H1 (cell line): ENCODE data around the gene TMEM151B. TPM values are rescaled to one million over a fixed set of nuclear protein-coding genes. Genes with fewer than 3 reads are reported as not detected.

ENCODE experiments used
- CTCF ChIA-PET: fragments of 300-600 bp; sonication (Branson Sonifier 250); formaldehyde crosslinking; loops from one replicate; lab custom pipeline; 2021; ENCODE audit not compliant: partially characterized antibody; lab: Charles Lee
- POLR2A ChIA-PET: fragments of 300-600 bp; sonication (Branson Sonifier 250); formaldehyde crosslinking; loops from one replicate; lab custom pipeline; 2021; ENCODE audit warnings: inconsistent platforms; ENCODE audit not compliant: partially characterized antibody; lab: Charles Lee
- DNase-seq, 2 experiments: peaks; one replicate each; pipeline versions ENCODE4 v3.0.0 to v3.0.0-alpha.2; 2010 to 2022; ENCODE audit warnings: low spot score in 2 of 2, low read depth in 1 of 2, mixed read lengths in 1 of 2
- FAIRE-seq: peaks from 2 replicates; lab custom pipeline; 2011; peaks lifted over from hg19 to GRCh38; lab: Jason Lieb, UNC
- H2AFZ ChIP-seq: 2 replicates; pipeline ENCODE4 v1.8.1; 2012; ENCODE audit warnings: low read length, inconsistent platforms
- H2AK5ac ChIP-seq: 2 replicates; pipeline ENCODE4 v1.6.1; 2013; ENCODE audit warnings: low read depth, low read length
- H2BK120ac ChIP-seq: replicated peaks from 2 replicates; pipeline ENCODE3; 2013; ENCODE audit warnings: low read depth, low read length, inconsistent platforms
- H2BK12ac ChIP-seq: 2 replicates; pipeline ENCODE4 v1.6.1; 2013; ENCODE audit warnings: low read depth, low read length
- H2BK15ac ChIP-seq: 2 replicates; pipeline ENCODE4 v1.6.1; 2013; ENCODE audit warnings: low read length
- H2BK20ac ChIP-seq: 2 replicates; pipeline ENCODE4 v1.6.1; 2013; ENCODE audit warnings: low read length
- H2BK5ac ChIP-seq: 2 replicates; pipeline ENCODE4 v1.6.1; 2013; ENCODE audit warnings: low read depth, low read length
- H3K14ac ChIP-seq: 2 replicates; pipeline ENCODE4 v1.6.1; 2013; ENCODE audit warnings: inconsistent platforms; ENCODE audit not compliant: insufficient read length
- H3K18ac ChIP-seq: 2 replicates; pipeline ENCODE4 v1.6.1; 2013; ENCODE audit warnings: low read length; ENCODE audit errors: extremely low read depth
- H3K23ac ChIP-seq: 2 replicates; pipeline ENCODE4 v1.6.1; 2013; ENCODE audit warnings: inconsistent platforms; ENCODE audit not compliant: insufficient read length
- H3K23me2 ChIP-seq: 2 replicates; pipeline ENCODE4 v1.6.1; 2013; ENCODE audit warnings: low read depth, low read length
- H3K27ac ChIP-seq: 2 replicates; pipeline ENCODE4 v1.6.1; 2011; ENCODE audit warnings: low read depth, low read length, inconsistent platforms
- H3K27me3 ChIP-seq, 4 experiments: replicated peaks in 1 of 4; 1 replicate in 1 of 4; 2 replicates in 3 of 4; pipeline versions ENCODE4 v1.6.1 to v1.8.1; 2011 to 2013; ENCODE audit warnings: low read length in 3 of 4, mild to moderate bottlenecking in 3 of 4, inconsistent platforms in 2 of 4, mixed read lengths in 2 of 4, moderate library complexity in 1 of 4; ENCODE audit not compliant: control insufficient read depth in 3 of 4, insufficient read depth in 3 of 4; ENCODE audit errors: extremely low read depth in 1 of 4
- H3K36me3 ChIP-seq, 4 experiments: 2 replicates each; pipeline versions ENCODE4 v1.6.1 to v1.8.1; 2011 to 2013; ENCODE audit warnings: mild to moderate bottlenecking in 4 of 4, low read length in 3 of 4, moderate library complexity in 2 of 4, control low read depth in 1 of 4, inconsistent platforms in 1 of 4; ENCODE audit not compliant: insufficient read depth in 4 of 4, control insufficient read depth in 2 of 4
- H3K4ac ChIP-seq: replicated peaks from 2 replicates; pipeline ENCODE3; 2013; ENCODE audit warnings: low read length, low read depth, mixed read lengths, inconsistent platforms; ENCODE audit not compliant: insufficient read length
- H3K4me1 ChIP-seq, 4 experiments: replicated peaks in 1 of 4; 1 replicate in 1 of 4; 2 replicates in 3 of 4; pipeline versions ENCODE4 v1.6.1 to v1.8.1; 2011 to 2013; ENCODE audit warnings: low read length in 3 of 4, inconsistent platforms in 2 of 4, mixed read lengths in 1 of 4; ENCODE audit not compliant: insufficient read depth in 4 of 4, control insufficient read depth in 3 of 4
- H3K4me2 ChIP-seq, 2 experiments: 2 replicates each; pipeline versions ENCODE4 v1.6.1 to v1.8.1; 2011 to 2013; ENCODE audit warnings: low read depth in 2 of 2, low read length in 2 of 2, control low read depth in 1 of 2, inconsistent platforms in 1 of 2, mild to moderate bottlenecking in 1 of 2; ENCODE audit not compliant: insufficient read depth in 1 of 2
- H3K4me3 ChIP-seq, 4 experiments: fragments of 200-600, 300-600 bp in 1 of 4; sonication (generic), shearing (Covaris generic), sonication (Bioruptor Twin) in 1 of 4; 2 replicates each; pipeline versions ENCODE4 v1.5.1 to v1.8.1; 2011 to 2016; ENCODE audit warnings: low read length in 4 of 4, low read depth in 3 of 4, control low read depth in 2 of 4, inconsistent platforms in 2 of 4, mild to moderate bottlenecking in 2 of 4, mixed read lengths in 1 of 4, moderate library complexity in 1 of 4; ENCODE audit not compliant: insufficient read depth in 2 of 4; ENCODE audit errors: extremely low read depth in 1 of 4
- H3K56ac ChIP-seq: replicated peaks from 2 replicates; pipeline ENCODE3; 2013; ENCODE audit warnings: low read depth, mild to moderate bottlenecking, mixed read lengths, low read length, inconsistent platforms; ENCODE audit not compliant: insufficient read length
- H3K79me1 ChIP-seq: 2 replicates; pipeline ENCODE4 v1.6.1; 2013; ENCODE audit warnings: low read depth, low read length, control low read depth
- H3K79me2 ChIP-seq, 2 experiments: 2 replicates each; pipeline versions ENCODE4 v1.6.1 to v1.8.1; 2012 to 2013; ENCODE audit warnings: low read length in 2 of 2, mild to moderate bottlenecking in 2 of 2, inconsistent platforms in 1 of 2; ENCODE audit not compliant: insufficient read depth in 2 of 2, control insufficient read depth in 1 of 2
- H3K9ac ChIP-seq, 4 experiments: replicated peaks in 1 of 4; 1 replicate in 1 of 4; 2 replicates in 3 of 4; pipeline versions ENCODE4 v1.6.1 to v1.8.1; 2011 to 2013; ENCODE audit warnings: low read depth in 3 of 4, low read length in 3 of 4, control low read depth in 2 of 4, mild to moderate bottlenecking in 2 of 4, moderate library complexity in 2 of 4, inconsistent platforms in 1 of 4; ENCODE audit errors: extremely low read depth in 1 of 4
- H3K9me3 ChIP-seq, 2 experiments: 2 replicates each; pipeline versions ENCODE4 v1.6.1 to v1.8.1; 2012 to 2013; ENCODE audit warnings: mild to moderate bottlenecking in 2 of 2, moderate library complexity in 2 of 2, control low read depth in 1 of 2, inconsistent platforms in 1 of 2, low read depth in 1 of 2, low read length in 1 of 2, mixed read lengths in 1 of 2; ENCODE audit not compliant: insufficient read depth in 2 of 2
- H4K20me1 ChIP-seq, 2 experiments: replicated peaks in 1 of 2; 2 replicates each; pipeline versions ENCODE3 to v1.8.1; 2011 to 2013; ENCODE audit warnings: inconsistent platforms in 2 of 2, low read length in 2 of 2, mild to moderate bottlenecking in 1 of 2; ENCODE audit not compliant: insufficient read depth in 2 of 2, control insufficient read depth in 1 of 2
- H4K5ac ChIP-seq: 2 replicates; pipeline ENCODE4 v1.6.1; 2013; ENCODE audit warnings: low read length, low read depth, mixed read lengths, inconsistent platforms; ENCODE audit not compliant: insufficient read length
- H4K8ac ChIP-seq: 2 replicates; pipeline ENCODE4 v1.8.0; 2013; ENCODE audit warnings: mild to moderate bottlenecking, moderate library complexity, low read length, inconsistent platforms; ENCODE audit not compliant: insufficient read depth; ENCODE audit errors: extremely low read depth
- H4K91ac ChIP-seq: replicated peaks from 2 replicates; pipeline ENCODE3; 2013; ENCODE audit warnings: low read length, mixed read lengths, inconsistent platforms; ENCODE audit not compliant: insufficient read length
- WGBS, 2 experiments: shearing (Covaris generic) in 1 of 2; methylation state at CpG; one replicate each; pipeline versions ENCODE4 v1.1.6 to v1.1.7; 2013 to 2015; ENCODE audit warnings: low lambda C conversion rate in 2 of 2, mixed read lengths in 2 of 2, inconsistent platforms in 1 of 2, low coverage in 1 of 2, missing lambda C conversion rate in 1 of 2; ENCODE audit not compliant: insufficient replicate concordance in 2 of 2, insufficient coverage in 1 of 2, insufficient read length in 1 of 2; ENCODE audit errors: extremely low coverage in 1 of 2, missing lambda C conversion rate in 1 of 2; 5-methylcytosine and 5-hydroxymethylcytosine counted together
- polyA plus RNA-seq, 7 experiments: library from polyadenylated mRNA; depleted of rRNA in 3 of 7; stranded (reverse) in 5 of 7; unstranded in 2 of 7; fragments of >200 nt in 5 of 7; fragments of 200-250 nt in 2 of 7; gene quantifications; 1 replicate in 5 of 7; 2 replicates in 1 of 7; 4 replicates in 1 of 7; pipeline versions ENCODE4 v1.2.1 to v1.2.3, GENCODE V29; 2011 to 2013; ENCODE audit warnings: missing spikeins in 2 of 7, mixed read lengths in 2 of 7
- total RNA-seq: library from RNA; stranded (reverse); fragmentation: NEBNext Ultra II Directional; extraction: Animal tissue kit (Norgen Biotek cat#: 25700); gene quantifications from 2 replicates; pipeline ENCODE4 v1.2.1, GENCODE V29; 2021

TMEM151B gene
- total and polyA plus RNA-seq, 2 of the 8 experiments (the other 6 are each of a cell fraction or from before 2014, with no cell fraction given), result 8.0 to 15.5 TPM

- DNase-seq (peak in 1 of 2 experiments; percentile 62), FAIRE-seq (no peak)
- H3K4me3 ChIP-seq, result peak overlapping the region in 3 of 4 experiments; percentile 67 to 85 (median 83); a peak in 4 of 8 replicates
- H4K8ac ChIP-seq, result no peak overlapping the region
- no peak overlapping the region for H3K4ac ChIP-seq
- H3K27ac ChIP-seq, result no peak overlapping the region
- WGBS, 2 experiments, result 86% methylated on average over 16 of the region's 16 CpGs; no CpG with 5 or more reads in 1 of the 2 experiments
- H4K91ac ChIP-seq, result no peak overlapping the region
- ChIA-PET CTCF (interaction anchor here (0.6 to 4.8 kb wide), 21 partner anchors 8 to 160 kb away, joined by 3 to 48 read pairs (median 4); partner anchors contain the start of genes AARS2, HSP90AB1 and TMEM151B), POLR2A (interaction anchor here (0.6 to 15.1 kb wide), 40 partner anchors 12 to 626 kb away, joined by 3 to 581 read pairs (median 6); partner anchors contain the start of genes AARS2, CAPN11, GTPBP2 and HSP90AB1)
- no peak overlapping the region for H2BK120ac ChIP-seq
- no peaks in the 10 kb centered on the region for H3K9me3 ChIP-seq
- H2AFZ ChIP-seq, result no peak overlapping the region
- peaks cover 3 to 15% (median 6%) of the 10 kb centered on the region in 4 experiments; a peak in 5 of 7 replicates for H3K4me1 ChIP-seq
- H3K79me1 ChIP-seq, result no peaks in the 10 kb centered on the region; the same call in 1 of the 2 replicates
- H3K14ac ChIP-seq, result no peak overlapping the region
- no peak overlapping the region for H2BK15ac ChIP-seq
- H3K56ac ChIP-seq, result no peak overlapping the region
- H3K18ac ChIP-seq, result no peak overlapping the region
- H3K9ac ChIP-seq, result no peak overlapping the region
- no peaks in the 10 kb centered on the region for H3K27me3 ChIP-seq
- H3K36me3 ChIP-seq, result peaks cover 37 to 58% (median 54%) of the 10 kb centered on the region in 4 experiments
- H2AK5ac ChIP-seq, result no peak overlapping the region
- H3K23ac ChIP-seq, result no peak overlapping the region
- peaks cover 0 to 32% of the 10 kb centered on the region in 2 experiments; a peak in 2 of 4 replicates for H3K79me2 ChIP-seq
- H4K20me1 ChIP-seq, result peaks cover 8 to 24% of the 10 kb centered on the region in 2 experiments
- H2BK5ac ChIP-seq, result no peak overlapping the region
- no peak overlapping the region for H2BK12ac ChIP-seq
- H3K4me2 ChIP-seq, result peak overlapping the region; percentile 58 to 82; a peak in 3 of 4 replicates
- peaks cover 11% of the 10 kb centered on the region for H3K23me2 ChIP-seq
- H2BK20ac ChIP-seq, result no peak overlapping the region
- no peak overlapping the region for H4K5ac ChIP-seq
These were observed 15.0 kb upstream of the TMEM151B start for GRCh38 chr6:44255105-44255808.
